Astrocyte (in vitro differentiated cells and primary cell): ENCODE results near the gene OR1E2. TPM values are rescaled to one million over a fixed set of nuclear protein-coding genes. Genes with fewer than 3 reads are reported as not detected.
"Not testable (repeated sequence)": the region's sequence is repeated elsewhere in the genome, so short reads cannot be mapped to it uniquely, and the experiment has no call there.

Experiments used
- DNase-seq: peaks from one replicate; pipeline ENCODE4 v3.0.0-alpha.2; 2010; ENCODE audit warnings: low read depth
- FAIRE-seq: peaks from 2 replicates; lab custom pipeline; 2011; peaks lifted over from hg19 to GRCh38; lab: Jason Lieb, UNC
- H2AFZ ChIP-seq: 2 replicates; pipeline ENCODE4 v1.6.0; 2012; ENCODE audit warnings: low read depth, low read length, inconsistent platforms
- H3K27ac ChIP-seq: 2 replicates; pipeline ENCODE4 v1.5.1; 2011; ENCODE audit warnings: low read depth, low read length, inconsistent platforms
- H3K27me3 ChIP-seq: 2 replicates; pipeline ENCODE4 v1.6.0; 2011; ENCODE audit warnings: low read length, inconsistent platforms; ENCODE audit not compliant: insufficient read depth
- H3K36me3 ChIP-seq: 2 replicates; pipeline ENCODE4 v1.5.1; 2011; ENCODE audit warnings: low read length, inconsistent platforms; ENCODE audit not compliant: insufficient read depth
- H3K4me1 ChIP-seq: 2 replicates; pipeline ENCODE4 v1.5.1; 2011; ENCODE audit warnings: low read length, inconsistent platforms; ENCODE audit not compliant: insufficient read depth
- H3K4me2 ChIP-seq: 2 replicates; pipeline ENCODE4 v1.6.0; 2012; ENCODE audit warnings: low read length, inconsistent platforms
- H3K4me3 ChIP-seq: 2 replicates; pipeline ENCODE4 v1.5.1; 2011; ENCODE audit warnings: low read depth, mild to moderate bottlenecking, low read length, inconsistent platforms; ENCODE audit not compliant: insufficient read depth
- H3K79me2 ChIP-seq: 2 replicates; pipeline ENCODE4 v1.6.0; 2012; ENCODE audit warnings: mild to moderate bottlenecking, low read length, inconsistent platforms; ENCODE audit not compliant: insufficient read depth
- H3K9ac ChIP-seq: 2 replicates; pipeline ENCODE4 v1.6.0; 2012; ENCODE audit warnings: mild to moderate bottlenecking, low read length, inconsistent platforms
- H3K9me3 ChIP-seq: 2 replicates; pipeline ENCODE4 v1.5.1; 2012; ENCODE audit warnings: low read depth, mild to moderate bottlenecking, low read length, inconsistent platforms; ENCODE audit not compliant: insufficient read depth
- H4K20me1 ChIP-seq: 2 replicates; pipeline ENCODE4 v1.6.0; 2012; ENCODE audit warnings: low read length, inconsistent platforms; ENCODE audit not compliant: insufficient read depth
- H3K27ac Mint-ChIP-seq: one replicate; pipeline ENCODE4 v1.8.0; 2021; ENCODE audit warnings: mild to moderate bottlenecking, mixed read lengths; ENCODE audit not compliant: unreplicated experiment
- H3K27me3 Mint-ChIP-seq: one replicate; pipeline ENCODE4 v1.8.0; 2021; ENCODE audit warnings: low read depth, mixed read lengths; ENCODE audit not compliant: unreplicated experiment
- H3K36me3 Mint-ChIP-seq: one replicate; pipeline ENCODE4 v1.8.0; 2021; ENCODE audit warnings: low read depth, mixed read lengths; ENCODE audit not compliant: unreplicated experiment
- H3K4me1 Mint-ChIP-seq: one replicate; pipeline ENCODE4 v1.8.0; 2021; ENCODE audit warnings: low read depth, mixed read lengths; ENCODE audit not compliant: unreplicated experiment
- H3K4me3 Mint-ChIP-seq: one replicate; pipeline ENCODE4 v1.8.0; 2021; ENCODE audit warnings: mild to moderate bottlenecking, moderate library complexity, mixed read lengths; ENCODE audit not compliant: unreplicated experiment
- H3K9me3 Mint-ChIP-seq: one replicate; pipeline ENCODE4 v1.8.0; 2021; ENCODE audit warnings: mild to moderate bottlenecking, mixed read lengths; ENCODE audit not compliant: unreplicated experiment
- CTCF ChIP-seq: IDR thresholded peaks from 2 replicates; pipeline ENCODE4 v1.5.1; 2011; ENCODE audit warnings: low read depth, mild to moderate bottlenecking, inconsistent platforms, low read length, moderate library complexity; ENCODE audit not compliant: insufficient read depth
- EZH2 ChIP-seq: IDR thresholded peaks from 2 replicates; pipeline ENCODE4 v1.6.1; 2012; ENCODE audit warnings: mild to moderate bottlenecking, low read length, inconsistent platforms; ENCODE audit not compliant: insufficient read depth
- total RNA-seq: library from RNA; stranded (reverse); gene quantifications from 2 replicates; pipeline ENCODE4 v1.2.1, GENCODE V29; 2021

OR1E2 gene
- total RNA-seq, 1 donor from 2014 or later: not detected

- Histone ChIP-seq H3K79me2 (no peaks in the 10 kb centered on the region), H3K9me3 (no peaks in the 10 kb centered on the region), H3K9ac (no peak overlapping the region), H4K20me1 (no peaks in the 10 kb centered on the region), H3K4me3 (no peak overlapping the region), H2AFZ (no peak overlapping the region), H3K27me3 (no peaks in the 10 kb centered on the region), H3K4me2 (no peak overlapping the region), H3K36me3 (no peaks in the 10 kb centered on the region), H3K27ac (no peak overlapping the region), H3K4me1 (no peaks in the 10 kb centered on the region)
- TF ChIP-seq CTCF (no peak), EZH2 (no peak)
- Mint-ChIP-seq H3K4me3 (no peak overlapping the region), H3K27me3 (peaks cover 7% of the 10 kb centered on the region), H3K27ac (no peak overlapping the region), H3K9me3 (no peaks in the 10 kb centered on the region), H3K4me1 (no peaks in the 10 kb centered on the region), H3K36me3 (peaks cover 2% of the 10 kb centered on the region)
- DNase-seq: no peak
- FAIRE-seq: no peak
These were observed 18.0 kb downstream of the OR1E2 start for GRCh38 chr17:3415610-3416009.

DNA sequence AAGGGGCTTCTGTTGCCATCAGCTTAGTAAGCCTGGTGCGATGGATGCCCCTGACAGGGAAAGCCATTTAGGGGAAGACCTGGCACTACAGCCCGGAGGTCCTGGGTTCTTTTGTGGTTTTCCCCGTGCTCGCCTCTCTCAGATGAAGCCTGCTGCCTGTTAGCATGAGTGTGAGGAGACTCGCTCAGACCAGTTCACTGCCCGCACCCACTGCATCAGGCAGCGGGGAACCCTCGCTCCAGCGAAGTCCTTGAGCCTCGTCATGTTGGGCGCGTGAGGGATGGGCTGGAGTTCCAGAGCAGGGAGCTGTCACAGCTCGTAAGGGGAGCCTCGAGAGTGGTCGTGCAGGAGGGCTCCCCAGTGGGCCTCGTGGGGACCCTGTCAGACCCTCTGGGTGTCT, 21.4 kb downstream of the OR1E2 start:
- H3K4me1 ChIP-seq, H3K9ac ChIP-seq, H3K4me2 ChIP-seq, H3K27me3 ChIP-seq, H3K79me2 ChIP-seq, FAIRE-seq, H3K4me3 ChIP-seq, H3K9me3 ChIP-seq, DNase-seq, H3K27ac ChIP-seq, H3K27me3 Mint-ChIP-seq, H3K36me3 ChIP-seq, H3K9me3 Mint-ChIP-seq, H3K4me1 Mint-ChIP-seq, H4K20me1 ChIP-seq, H3K27ac Mint-ChIP-seq, H2AFZ ChIP-seq, H3K36me3 Mint-ChIP-seq, H3K4me3 Mint-ChIP-seq: not testable (repeated sequence)

- H3K4me3 ChIP-seq: no peak within 1 kb of the TSS
- peaks cover 7% of the 10 kb centered on the region for H3K9me3 Mint-ChIP-seq
- no peaks in the 10 kb centered on the region for H3K4me1 ChIP-seq
- no peak within 1 kb of the TSS for H2AFZ ChIP-seq
- no peak within 1 kb of the TSS for H3K27ac Mint-ChIP-seq
- peaks cover 2% of the 10 kb centered on the region for H3K9me3 ChIP-seq
- no peaks in the 10 kb centered on the region for H3K79me2 ChIP-seq
- no peaks in the 10 kb centered on the region for H3K36me3 ChIP-seq
- H3K4me2 ChIP-seq: no peak within 1 kb of the TSS
- no peaks in the 10 kb centered on the region for H4K20me1 ChIP-seq
- H3K36me3 Mint-ChIP-seq: peaks cover 2% of the 10 kb centered on the region
- H3K4me3 Mint-ChIP-seq: no peak within 1 kb of the TSS
- no peaks in the 10 kb centered on the region for H3K27me3 ChIP-seq
- H3K4me1 Mint-ChIP-seq: no peaks in the 10 kb centered on the region
- no peak within 1 kb of the TSS for H3K27ac ChIP-seq
- FAIRE-seq (no peak), DNase-seq (no peak)
- peaks cover 8% of the 10 kb centered on the region for H3K27me3 Mint-ChIP-seq
- TF ChIP-seq EZH2 (no peak), CTCF (no peak)
- no peak within 1 kb of the TSS for H3K9ac ChIP-seq
These were observed 22.6 kb downstream of the OR1E2 start, which contains the start of gene OR3A3 for GRCh38 chr17:3411070-3411469. TSS of gene OR3A3 (plus strand) at chr17:3411370.

DNA sequence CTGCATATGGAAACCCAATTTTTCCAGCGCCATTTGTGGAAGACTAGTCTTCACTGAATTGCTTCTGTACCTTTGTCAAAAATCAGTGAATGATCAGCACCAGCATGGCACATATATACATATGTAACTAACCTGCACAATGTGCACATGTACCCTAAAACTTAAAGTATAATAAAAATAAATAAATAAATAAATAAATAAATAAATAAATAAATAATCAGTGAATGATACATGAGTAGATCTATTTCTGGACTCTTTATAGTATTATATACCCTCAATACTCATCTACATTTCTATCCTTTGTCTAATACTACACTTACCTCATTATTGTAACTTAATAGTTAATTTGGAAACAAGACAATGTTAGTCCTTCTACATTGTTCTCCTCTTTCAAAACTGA, 29.8 kb downstream of the OR1E2 start:
- not testable (repeated sequence) for H3K4me3 ChIP-seq

More for the DNA sequence above, 29.8 kb downstream of the OR1E2 start:
- not testable (repeated sequence) for H3K4me3 Mint-ChIP-seq, H3K4me1 Mint-ChIP-seq, H3K9me3 ChIP-seq, H3K9ac ChIP-seq, H3K9me3 Mint-ChIP-seq, H4K20me1 ChIP-seq, H3K79me2 ChIP-seq, FAIRE-seq, H3K36me3 ChIP-seq, DNase-seq, H3K4me2 ChIP-seq, H3K27me3 ChIP-seq, H3K36me3 Mint-ChIP-seq, H2AFZ ChIP-seq, H3K27ac Mint-ChIP-seq, H3K4me1 ChIP-seq, H3K27ac ChIP-seq
- peaks cover 11% of the 10 kb centered on the region for H3K27me3 Mint-ChIP-seq
